SHP77 (cell line): Measurements from ENCODE around the gene LPIN3.
"Not testable (repeated sequence)": the region's sequence is repeated elsewhere in the genome, so short reads cannot be mapped to it uniquely, and the experiment has no call there.

Source experiments
- DNase-seq, 2 experiments: peaks; one replicate each; lab custom pipeline; 2025; lab: John Stamatoyannopoulos, UW

The LPIN3 gene

GRCh38 chr20:41340327-41341055, at the start of gene LPIN3:
Gene LPIN3, plus strand, starts transcription at chr20:41340821. Its CDS starts 4,983 bp downstream, at chr20:41345804.
- DNase-seq, result peak; percentile 61 to 68

GRCh38 chr20:41293269-41294037, 47.2 kb upstream of the LPIN3 start:
- DNase-seq, result no peak

GRCh38 chr20:41299899-41300298, 40.7 kb upstream of the LPIN3 start:
- no peak for DNase-seq

- DNase-seq, result no peak
These were observed 40.2 kb upstream of the LPIN3 start for GRCh38 chr20:41300383-41300782.

GRCh38 chr20:41300886-41301285, 39.7 kb upstream of the LPIN3 start:
- DNase-seq, result no peak

- no peak for DNase-seq
These were observed 36.6 kb upstream of the LPIN3 start for GRCh38 chr20:41304002-41304401.

- DNase-seq, result no peak
These were observed 36.1 kb upstream of the LPIN3 start for GRCh38 chr20:41304424-41305079.

GRCh38 chr20:41306061-41306727, 34.4 kb upstream of the LPIN3 start:
- no peak for DNase-seq

- no peak for DNase-seq
These were observed 33.6 kb upstream of the LPIN3 start for GRCh38 chr20:41307021-41307420.

GRCh38 chr20:41308290-41308711, 32.3 kb upstream of the LPIN3 start:
- DNase-seq, result no peak

- DNase-seq, result no peak
These were observed 31.8 kb upstream of the LPIN3 start for GRCh38 chr20:41308726-41309413.

- DNase-seq, result no peak
These were observed 30.8 kb upstream of the LPIN3 start for GRCh38 chr20:41309817-41310216.

- not testable (repeated sequence) for DNase-seq
These were observed 28.6 kb upstream of the LPIN3 start for GRCh38 chr20:41312009-41312408.

GRCh38 chr20:41314386-41314785, 26.2 kb upstream of the LPIN3 start:
- no peak for DNase-seq

GRCh38 chr20:41316051-41316450, 24.6 kb upstream of the LPIN3 start:
- DNase-seq, result no peak

GRCh38 chr20:41316602-41317545, 23.7 kb upstream of the LPIN3 start:
- DNase-seq, result no peak

- peak; percentile 87 to 94 for DNase-seq
These were observed 22.9 kb upstream of the LPIN3 start, which contains the start of gene ZHX3 for GRCh38 chr20:41317546-41318270. Gene ZHX3, minus strand, starts transcription at chr20:41317731. Its CDS starts 112,815 bp downstream, at chr20:41204916.

GRCh38 chr20:41318271-41318649, 22.4 kb upstream of the LPIN3 start:
- DNase-seq, result no peak

GRCh38 chr20:41320441-41320840, 20.2 kb upstream of the LPIN3 start:
- DNase-seq, result no peak

- no peak for DNase-seq
These were observed 19.6 kb upstream of the LPIN3 start for GRCh38 chr20:41320976-41321375.
